ENCODE measurements around the gene RCAN1. TPM values are rescaled to one million over a fixed set of nuclear protein-coding genes. Genes with fewer than 3 reads are reported as not detected.
A peak's percentile ranks its signal among the peaks of the same experiment; 100 is the strongest.

The RCAN1 gene
- total RNA-seq, 1 donor from 2014 or later, result 13.0 TPM

- H3K36me3 Mint-ChIP-seq (ENCODE audit: low read depth), result no peaks in the 10 kb centered on the region
- no peaks in the 10 kb centered on the region for H3K9me3 Mint-ChIP-seq
- H3K4me1 Mint-ChIP-seq, result peaks cover 14% of the 10 kb centered on the region
- no peak for DNase-seq (ENCODE audit: low read depth, low spot score)
- no peak for TF ChIP-seq CTCF (conservative IDR thresholded peaks at IDR 0.05)
- H3K27ac Mint-ChIP-seq (ENCODE audit: unreplicated experiment), result no peak overlapping the region
- H3K27me3 Mint-ChIP-seq (ENCODE audit: low read depth), result peaks cover 36% of the 10 kb centered on the region
- peak overlapping the region; percentile 92 for H3K4me3 Mint-ChIP-seq
Observed at GRCh38 chr21:34613679-34614627, 960 bp downstream of the RCAN1 start.

GRCh38 chr21:34612557-34612956 lies 2.4 kb downstream of the RCAN1 start:
- DNase-seq (ENCODE audit: low read depth, low spot score), result no peak
- no peaks in the 10 kb centered on the region for H3K9me3 Mint-ChIP-seq
- H3K4me3 Mint-ChIP-seq, result peak overlapping the region; percentile 2
- no peak for TF ChIP-seq CTCF (conservative IDR thresholded peaks at IDR 0.05)
- H3K4me1 Mint-ChIP-seq, result peaks cover 14% of the 10 kb centered on the region
- no peak overlapping the region for H3K27ac Mint-ChIP-seq (ENCODE audit: unreplicated experiment)
- no peaks in the 10 kb centered on the region for H3K36me3 Mint-ChIP-seq (ENCODE audit: low read depth)
- peaks cover 33% of the 10 kb centered on the region for H3K27me3 Mint-ChIP-seq (ENCODE audit: low read depth)

GRCh38 chr21:34612056-34612455 lies 2.9 kb downstream of the RCAN1 start:
- TF ChIP-seq CTCF (conservative IDR thresholded peaks at IDR 0.05), result no peak
- Mint-ChIP-seq H3K36me3 (ENCODE audit: low read depth) (no peaks in the 10 kb centered on the region), H3K4me1 (peaks cover 14% of the 10 kb centered on the region), H3K9me3 (no peaks in the 10 kb centered on the region), H3K4me3 (peak overlapping the region; percentile 51), H3K27me3 (ENCODE audit: low read depth) (peaks cover 28% of the 10 kb centered on the region), H3K27ac (ENCODE audit: unreplicated experiment) (no peak overlapping the region)
- no peak for DNase-seq (ENCODE audit: low read depth, low spot score)

GRCh38 chr21:34611528-34611927 lies 3.4 kb downstream of the RCAN1 start:
- no peak for TF ChIP-seq CTCF (conservative IDR thresholded peaks at IDR 0.05)
- H3K4me1 Mint-ChIP-seq, result peaks cover 14% of the 10 kb centered on the region
- no peak overlapping the region for H3K27ac Mint-ChIP-seq (ENCODE audit: unreplicated experiment)
- H3K36me3 Mint-ChIP-seq (ENCODE audit: low read depth), result no peaks in the 10 kb centered on the region
- H3K9me3 Mint-ChIP-seq, result no peaks in the 10 kb centered on the region
- peaks cover 27% of the 10 kb centered on the region for H3K27me3 Mint-ChIP-seq (ENCODE audit: low read depth)
- DNase-seq (ENCODE audit: low read depth, low spot score), result no peak
- H3K4me3 Mint-ChIP-seq, result peak overlapping the region; percentile 51

GRCh38 chr21:34609933-34610549 lies 4.9 kb downstream of the RCAN1 start:
- TF ChIP-seq CTCF (conservative IDR thresholded peaks at IDR 0.05), result no peak
- Mint-ChIP-seq H3K4me3 (no peak overlapping the region), H3K27me3 (ENCODE audit: low read depth) (peaks cover 20% of the 10 kb centered on the region), H3K36me3 (ENCODE audit: low read depth) (no peaks in the 10 kb centered on the region), H3K9me3 (no peaks in the 10 kb centered on the region), H3K27ac (ENCODE audit: unreplicated experiment) (peak overlapping the region; percentile 66), H3K4me1 (peaks cover 15% of the 10 kb centered on the region)
- DNase-seq (ENCODE audit: low read depth, low spot score), result no peak
